Ascending aorta (tissue), 2 donors: ENCODE results near the gene FKTN. TPM values are rescaled to one million over a fixed set of nuclear protein-coding genes. Genes with fewer than 3 reads are reported as not detected.

ENCODE experiments used
- DNase-seq, 2 donors: peaks; one replicate each; pipeline ENCODE4 v3.0.0-alpha.2; 2019; ENCODE audit warnings: low spot score in 2 of 2
- H3K27ac ChIP-seq, 2 donors: fragments of 200-600 bp; sonication (generic); one replicate each; pipeline ENCODE4 v1.5.1; 2016 to 2017; ENCODE audit warnings: mild to moderate bottlenecking in 1 of 2
- H3K27me3 ChIP-seq: fragments of 200-600 bp; sonication (generic); one replicate; pipeline ENCODE4 v1.5.1; 2017
- H3K36me3 ChIP-seq, 2 donors: fragments of 200-600 bp; sonication (generic); one replicate each; pipeline ENCODE4 v1.5.1; 2016
- H3K4me1 ChIP-seq, 2 donors: fragments of 200-600 bp; sonication (generic); one replicate each; pipeline ENCODE4 v1.5.1; 2016 to 2017; ENCODE audit warnings: mild to moderate bottlenecking in 1 of 2
- H3K4me3 ChIP-seq, 2 donors: fragments of 200-600 bp; sonication (generic); one replicate each; pipeline ENCODE4 v1.5.1; 2016 to 2017; ENCODE audit warnings: mild to moderate bottlenecking in 1 of 2
- H3K9me3 ChIP-seq, 2 donors: fragments of 200-600 bp; sonication (generic); one replicate each; pipeline ENCODE4 v1.5.1; 2016
- intact Hi-C: fragments of 100-400 bp; cut with DNase I; formaldehyde crosslinking; loops from one replicate; pipeline ENCODE4 v1.15.1; 2023
- total RNA-seq: library from RNA; depleted of rRNA; stranded (reverse); fragments of >200 nt; gene quantifications from one replicate; pipeline ENCODE4 v1.1.0, GENCODE V29; 2016
- TF ChIP-seq, protein P1 (sequence below), 3 experiments: fragments of 200-600 bp in 2 of 3; fragments of 450-650 bp in 1 of 3; sonication (generic) in 2 of 3; IDR thresholded peaks; one replicate each; pipeline ENCODE4 v1.5.1; 2016 to 2019; ENCODE audit warnings: antibody characterized with exemption in 3 of 3, mild to moderate bottlenecking in 1 of 3, moderate library complexity in 1 of 3

The FKTN gene
- total RNA-seq, 1 donor from 2014 or later = 5.4 TPM

- TF ChIP-seq, protein P1, sequence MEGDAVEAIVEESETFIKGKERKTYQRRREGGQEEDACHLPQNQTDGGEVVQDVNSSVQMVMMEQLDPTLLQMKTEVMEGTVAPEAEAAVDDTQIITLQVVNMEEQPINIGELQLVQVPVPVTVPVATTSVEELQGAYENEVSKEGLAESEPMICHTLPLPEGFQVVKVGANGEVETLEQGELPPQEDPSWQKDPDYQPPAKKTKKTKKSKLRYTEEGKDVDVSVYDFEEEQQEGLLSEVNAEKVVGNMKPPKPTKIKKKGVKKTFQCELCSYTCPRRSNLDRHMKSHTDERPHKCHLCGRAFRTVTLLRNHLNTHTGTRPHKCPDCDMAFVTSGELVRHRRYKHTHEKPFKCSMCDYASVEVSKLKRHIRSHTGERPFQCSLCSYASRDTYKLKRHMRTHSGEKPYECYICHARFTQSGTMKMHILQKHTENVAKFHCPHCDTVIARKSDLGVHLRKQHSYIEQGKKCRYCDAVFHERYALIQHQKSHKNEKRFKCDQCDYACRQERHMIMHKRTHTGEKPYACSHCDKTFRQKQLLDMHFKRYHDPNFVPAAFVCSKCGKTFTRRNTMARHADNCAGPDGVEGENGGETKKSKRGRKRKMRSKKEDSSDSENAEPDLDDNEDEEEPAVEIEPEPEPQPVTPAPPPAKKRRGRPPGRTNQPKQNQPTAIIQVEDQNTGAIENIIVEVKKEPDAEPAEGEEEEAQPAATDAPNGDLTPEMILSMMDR (IDR thresholded peaks at IDR 0.05) = no peak
- DNase-seq = no peak
- Histone ChIP-seq H3K36me3 (no peaks in the 10 kb centered on the region), H3K9me3 (no peaks in the 10 kb centered on the region), H3K4me3 (no peak overlapping the region), H3K27ac (no peak overlapping the region), H3K4me1 (no peaks in the 10 kb centered on the region), H3K27me3 (no peaks in the 10 kb centered on the region)
- intact Hi-C loops = no loop called here
Observed at GRCh38 chr9:105670315-105670714, 112.4 kb downstream of the FKTN start.

- Histone ChIP-seq H3K36me3 (no peaks in the 10 kb centered on the region), H3K27ac (no peak overlapping the region), H3K4me1 (no peaks in the 10 kb centered on the region), H3K9me3 (no peaks in the 10 kb centered on the region), H3K4me3 (no peak overlapping the region), H3K27me3 (no peaks in the 10 kb centered on the region)
- intact Hi-C loops = no loop called here
- no peak for DNase-seq
- TF ChIP-seq, protein P1 (IDR thresholded peaks at IDR 0.05) = no peak
Observed at GRCh38 chr9:105670775-105671174, 112.8 kb downstream of the FKTN start.

DNA sequence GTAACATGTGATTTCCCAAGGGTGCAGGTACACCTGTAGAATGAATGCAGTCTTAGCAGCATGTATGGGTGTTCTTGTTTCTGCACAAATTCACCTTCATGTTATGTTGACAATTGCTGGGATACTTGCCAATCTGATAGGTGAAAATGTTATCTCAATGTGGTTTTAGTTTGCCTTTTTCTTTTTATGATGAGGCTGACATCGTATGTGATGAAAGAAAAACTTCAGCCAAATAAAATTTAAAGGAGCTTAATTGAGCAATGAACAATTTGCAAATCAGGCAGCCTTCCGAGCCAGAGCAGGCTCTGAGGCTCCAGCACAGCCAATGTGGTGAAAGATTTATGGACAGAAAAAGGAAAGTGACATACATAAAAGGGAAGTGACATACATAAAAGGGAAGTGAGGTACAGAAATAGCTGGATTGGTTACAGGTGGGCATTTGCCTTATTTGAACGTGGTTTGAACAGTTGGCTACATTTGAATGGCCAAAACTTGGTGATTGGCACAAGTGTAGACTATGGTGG, 114.8 kb downstream of the FKTN start:
- TF ChIP-seq, protein P1 (IDR thresholded peaks at IDR 0.05) = no peak
- DNase-seq = no peak
- no peak overlapping the region for H3K27ac ChIP-seq
- no peaks in the 10 kb centered on the region for H3K4me1 ChIP-seq
- no peaks in the 10 kb centered on the region for H3K9me3 ChIP-seq
- intact Hi-C loops = no loop called here
- H3K27me3 ChIP-seq = no peaks in the 10 kb centered on the region
- H3K4me3 ChIP-seq = no peak overlapping the region
- H3K36me3 ChIP-seq = no peaks in the 10 kb centered on the region

- TF ChIP-seq, protein P1 (IDR thresholded peaks at IDR 0.05) = no peak
- no peaks in the 10 kb centered on the region for H3K36me3 ChIP-seq
- H3K27me3 ChIP-seq = no peaks in the 10 kb centered on the region
- intact Hi-C loops = no loop called here
- H3K9me3 ChIP-seq = no peaks in the 10 kb centered on the region
- no peak overlapping the region for H3K4me3 ChIP-seq
- DNase-seq = no peak
- H3K27ac ChIP-seq = no peak overlapping the region
- no peaks in the 10 kb centered on the region for H3K4me1 ChIP-seq
Observed at GRCh38 chr9:105673850-105674387, 116.0 kb downstream of the FKTN start.

DNA sequence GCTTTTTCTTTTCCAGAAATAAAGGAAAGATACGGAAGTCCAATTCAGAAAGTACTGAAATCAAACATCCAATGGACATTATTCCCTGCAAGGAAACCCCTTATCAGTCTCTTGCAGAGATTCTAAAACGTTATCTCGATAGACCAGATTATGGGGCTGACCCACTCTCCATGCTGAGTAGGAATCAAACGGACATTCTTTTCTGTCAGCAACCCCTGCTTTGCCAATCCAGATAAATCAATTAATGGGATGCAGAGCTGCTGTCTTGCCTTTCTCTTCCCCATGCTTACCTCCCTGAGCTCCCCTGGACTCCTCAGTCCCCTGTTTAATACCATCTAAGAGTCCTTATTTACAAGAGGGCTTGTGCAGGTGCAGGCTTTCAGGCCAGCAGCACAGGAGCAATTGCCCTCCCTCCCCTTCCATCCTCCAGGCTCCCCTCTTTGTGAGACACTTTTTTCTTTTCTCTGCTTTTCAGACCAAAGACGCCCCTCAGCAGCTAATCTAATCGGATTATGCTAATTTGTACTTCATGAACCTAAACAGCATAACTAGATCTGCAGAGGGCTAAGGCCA, 118.5 kb downstream of the FKTN start:
- TF ChIP-seq, protein P1 (IDR thresholded peaks at IDR 0.05) = no peak
- no peaks in the 10 kb centered on the region for H3K9me3 ChIP-seq
- no peaks in the 10 kb centered on the region for H3K4me1 ChIP-seq
- no peaks in the 10 kb centered on the region for H3K27me3 ChIP-seq
- no peak for DNase-seq
- no peak overlapping the region for H3K4me3 ChIP-seq
- H3K27ac ChIP-seq = no peak overlapping the region
- intact Hi-C loops = no loop called here
- no peaks in the 10 kb centered on the region for H3K36me3 ChIP-seq
